Erythroblast (primary cell): ENCODE data around the gene DLG2.

Experiments used
- GATA1 ChIP-seq: IDR thresholded peaks from 2 replicates; pipeline ENCODE4 v1.6.1; 2011; ENCODE audit warnings: low read depth, mild to moderate bottlenecking, control low read depth, low read length, moderate library complexity
- POLR2A ChIP-seq: IDR thresholded peaks from 2 replicates; pipeline ENCODE4 v1.6.1; 2011; ENCODE audit warnings: mild to moderate bottlenecking, low read length

DNA sequence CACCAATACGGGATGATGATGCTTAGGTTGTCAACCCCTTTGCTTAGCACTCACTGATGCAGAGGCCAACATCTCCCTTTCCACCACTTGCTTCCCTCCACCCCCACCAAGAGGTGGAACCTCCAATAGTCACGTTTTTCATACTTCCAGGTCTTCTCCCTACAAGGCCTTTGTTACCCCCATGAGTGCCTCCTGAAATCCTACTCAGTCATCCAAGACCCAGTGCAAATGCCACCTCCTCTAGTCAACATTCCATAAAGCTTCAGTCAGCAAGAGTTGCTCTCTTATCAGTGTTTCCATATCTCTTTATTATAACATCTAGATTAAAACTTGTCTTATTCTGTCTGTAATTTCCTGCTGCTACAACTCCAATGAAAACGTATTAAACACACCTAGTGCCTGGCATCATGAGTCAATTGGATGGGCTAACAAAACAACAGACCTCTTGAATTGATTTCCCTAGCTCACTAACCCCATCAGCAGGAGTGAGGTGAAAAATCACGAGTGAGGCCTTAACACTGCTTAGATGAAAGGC is 1970.3 kb downstream of the DLG2 start:
- TF ChIP-seq POLR2A: no peak
- TF ChIP-seq GATA1: no peak
